Heart left ventricle (tissue), 16 donors: Measurements from ENCODE around the gene RNPS1. TPM values are rescaled to one million over a fixed set of nuclear protein-coding genes. Genes with fewer than 3 reads are reported as not detected.

Source experiments
- ATAC-seq, 4 donors: fragments of 200-7000 bp; cut with Tn5 transposase; one replicate each; pipeline ENCODE4 v1.9.1; 2020 to 2022; ENCODE audit warnings: moderate library complexity in 4 of 4, mild to moderate bottlenecking in 3 of 4, moderate number of reproducible peaks in 1 of 4
- DNase-seq, 5 donors: peaks; one replicate each; pipeline ENCODE4 v3.0.0-alpha.2; 2020
- H3K27ac ChIP-seq, 12 donors: fragments of 200-600 bp; sonication (generic) in 4 of 12; one replicate each; pipeline versions ENCODE4 v1.5.0 to v1.8.0; 2016 to 2022; ENCODE audit warnings: mild to moderate bottlenecking in 2 of 12
- H3K27me3 ChIP-seq, 9 donors: fragments of 200-600 bp; sonication (generic) in 2 of 9; one replicate each; pipeline versions ENCODE4 v1.5.1 to v1.8.0; 2016 to 2022; ENCODE audit warnings: mild to moderate bottlenecking in 3 of 9
- H3K36me3 ChIP-seq, 9 donors: fragments of 200-600 bp; sonication (generic) in 2 of 9; one replicate each; pipeline versions ENCODE4 v1.5.0 to v1.8.0; 2018 to 2022; ENCODE audit warnings: mild to moderate bottlenecking in 2 of 9
- H3K4me1 ChIP-seq, 12 donors: fragments of 200-600 bp; sonication (generic) in 4 of 12; one replicate each; pipeline versions ENCODE4 v1.5.0 to v1.8.0; 2016 to 2022; ENCODE audit warnings: mild to moderate bottlenecking in 3 of 12
- H3K4me3 ChIP-seq, 12 donors: fragments of 200-600 bp; sonication (generic) in 4 of 12; one replicate each; pipeline versions ENCODE4 v1.5.0 to v1.8.0; 2017 to 2022; ENCODE audit warnings: mild to moderate bottlenecking in 9 of 12, moderate library complexity in 4 of 12
- H3K9me3 ChIP-seq, 12 donors: fragments of 200-600 bp; sonication (generic) in 4 of 12; one replicate each; pipeline versions ENCODE4 v1.5.0 to v1.8.0; 2016 to 2022; ENCODE audit warnings: mild to moderate bottlenecking in 1 of 12
- CTCF ChIP-seq, 12 donors: fragments of 200-600 bp; sonication (generic) in 4 of 12; IDR thresholded peaks; one replicate each; pipeline versions ENCODE4 v1.5.0 to v1.8.0; 2018 to 2022; ENCODE audit warnings: antibody characterized with exemption in 12 of 12, mild to moderate bottlenecking in 5 of 12
- POLR2A ChIP-seq, 2 donors: fragments of 450-650 bp; IDR thresholded peaks; one replicate each; pipeline ENCODE4 v1.6.1; 2017; ENCODE audit warnings: antibody characterized with exemption in 2 of 2, mild to moderate bottlenecking in 2 of 2, moderate library complexity in 2 of 2
- WGBS, 4 donors: extraction: QIAGEN DNeasy Blood & Tissue Kit in 2 of 4; methylation state at CpG; one replicate each; pipeline versions ENCODE4 v1.1.5 to v1.1.7; 2013 to 2018; 5-methylcytosine and 5-hydroxymethylcytosine counted together
- intact Hi-C, 10 donors: fragments of 100-400 bp; cut with DNase I; formaldehyde crosslinking; loops; one replicate each; pipeline versions ENCODE4 v1.11.1 to v1.14.2; 2022
- polyA plus RNA-seq, 2 donors: library from polyadenylated mRNA; stranded (reverse); fragments of 200-250 nt; gene quantifications; one replicate each; pipeline ENCODE4 v1.2.3, GENCODE V29; 2013
- total RNA-seq, 9 donors: library from RNA; depleted of rRNA in 2 of 9; stranded (reverse); fragments of >200 nt in 2 of 9; fragmentation: NEBNext Ultra II Directional in 3 of 9; extraction: Animal tissue kit (Norgen Biotek cat#: 25700) in 3 of 9; gene quantifications; one replicate each; pipeline versions ENCODE4 v1.1.0 to v1.2.4, GENCODE V29; 2016 to 2023
- donor health status: ischemic (EF 13 %, LVEDD 7.1; RV severe dilation, severe dysfunction).
- donor health status: healthy with polysubstance abuse.
- donor health status: DM: no; HTN: yes; CAD: no.
- donor health status: DM: no; HTN: no; CAD: no.
- donor health status: ischemic (EF 25% LVEDD 6.9; RV normal size, moderate dysfunction).
- donor health status: ischemic (EF 25% LVEDD 5.7; RV mildly dilated, moderate dysfunction).
- donor health status: healthy.
- donor health status: DM: yes; HTN: yes; CAD: no.
- donor health status: ischemic (EF 35%, LVEDD 5.7; RV mildly dilated, moderate dysfunction).
- donor health status: nonischemic (EF 11% LVEDD 7.7; RV severe dilation, severe dysfunction).
- donor health status: DM: yes; HTN: yes; CAD: no.
- donor health status: PGD.
- donor health status: ischemic (EF 29% LVEDD 5.4; RV normal size, mild dysfunction).
- donor health status: nonischemic (EF 23%, LVEDD 6.1; RV moderate dilation, normal function).

The RNPS1 gene
- total and polyA plus RNA-seq, 11 donors: 73.9 to 193 (median 120) TPM

GRCh38 chr16:2229632-2230250 is 38.2 kb downstream of the RNPS1 start:
- H3K36me3 ChIP-seq: peaks cover 7 to 80% (median 66%) of the 10 kb centered on the region in 9 donors
- no peak overlapping the region for H3K4me3 ChIP-seq
- intact Hi-C loops: no loop called here
- peaks cover 0 to 20% (median 8%) of the 10 kb centered on the region in 12 donors for H3K4me1 ChIP-seq
- TF ChIP-seq POLR2A (IDR thresholded peaks at IDR 0.05): no peak
- TF ChIP-seq CTCF (IDR thresholded peaks at IDR 0.05): no peak
- H3K9me3 ChIP-seq: no peaks in the 10 kb centered on the region
- DNase-seq: no peak
- WGBS, 4 donors: 85 to 93% (median 93%) methylated on average over 15 to 23 of the region's 23 CpGs
- ATAC-seq: no peak
- no peaks in the 10 kb centered on the region for H3K27me3 ChIP-seq
- H3K27ac ChIP-seq: no peak overlapping the region

- TF ChIP-seq POLR2A (IDR thresholded peaks at IDR 0.05) (no peak), CTCF (IDR thresholded peaks at IDR 0.05) (no peak)
- H3K27ac ChIP-seq: no peak overlapping the region
- intact Hi-C loops: no loop called here
- peaks cover 7 to 74% (median 59%) of the 10 kb centered on the region in 9 donors for H3K36me3 ChIP-seq
- ATAC-seq: no peak
- H3K9me3 ChIP-seq: no peaks in the 10 kb centered on the region
- no peaks in the 10 kb centered on the region for H3K27me3 ChIP-seq
- WGBS, 4 donors: 81 to 92% (median 88%) methylated on average over 12 of the region's 12 CpGs
- H3K4me3 ChIP-seq: no peak overlapping the region
- peaks cover 0 to 27% (median 13%) of the 10 kb centered on the region in 12 donors for H3K4me1 ChIP-seq
- no peak for DNase-seq
Observed at GRCh38 chr16:2229091-2229490, 38.8 kb downstream of the RNPS1 start.

- ATAC-seq (no peak), DNase-seq (no peak)
- Histone ChIP-seq H3K9me3 (no peaks in the 10 kb centered on the region), H3K4me3 (no peak overlapping the region), H3K27ac (no peak overlapping the region), H3K4me1 (peaks cover 0 to 28% (median 14%) of the 10 kb centered on the region in 12 donors), H3K27me3 (no peaks in the 10 kb centered on the region), H3K36me3 (peaks cover 7 to 66% (median 51%) of the 10 kb centered on the region in 9 donors)
- TF ChIP-seq CTCF (IDR thresholded peaks at IDR 0.05) (no peak), POLR2A (IDR thresholded peaks at IDR 0.05) (no peak)
- 86 to 91% (median 88%) methylated on average over 14 to 25 of the region's 25 CpGs for WGBS, 4 donors
- intact Hi-C loops: no loop called here
Observed at GRCh38 chr16:2228161-2228824, 39.6 kb downstream of the RNPS1 start.

- Histone ChIP-seq H3K4me1 (peaks cover 0 to 31% (median 17%) of the 10 kb centered on the region in 12 donors), H3K27ac (no peak overlapping the region), H3K4me3 (no peak overlapping the region), H3K36me3 (peaks cover 4 to 52% (median 37%) of the 10 kb centered on the region in 9 donors), H3K9me3 (no peaks in the 10 kb centered on the region), H3K27me3 (no peaks in the 10 kb centered on the region)
- TF ChIP-seq POLR2A (IDR thresholded peaks at IDR 0.05) (no peak), CTCF (IDR thresholded peaks at IDR 0.05) (no peak)
- WGBS, 4 donors: 92 to 94% (median 93%) methylated on average over 6 of the region's 6 CpGs
- ATAC-seq (no peak), DNase-seq (no peak)
- intact Hi-C loops: loop anchor here in 1 of 10 donors (2.0 kb wide), 1 partner anchor 22 kb away; no protein-coding TSS in a partner anchor
Observed at GRCh38 chr16:2226918-2227317, 41.0 kb downstream of the RNPS1 start.
